Effector memory CD4-positive, alpha-beta T cell (primary cell): ENCODE data around the gene RCBTB1.
"Not testable (repeated sequence)": the region's sequence is repeated elsewhere in the genome, so short reads cannot be mapped to it uniquely, and the experiment has no call there.

Source experiments
- DNase-seq, 3 donors: peaks; one replicate each; pipeline ENCODE4 v3.0.0-alpha.2; 2020
- H3K27ac ChIP-seq: 2 replicates; pipeline ENCODE4 v1.7.0; 2013; ENCODE audit warnings: mild to moderate bottlenecking, low read length, moderate library complexity; ENCODE audit not compliant: insufficient read depth, poor library complexity, severe bottlenecking
- H3K27me3 ChIP-seq: replicated peaks from 2 replicates; pipeline ENCODE4 v1.7.0; 2013; ENCODE audit warnings: mild to moderate bottlenecking, low read length; ENCODE audit not compliant: insufficient read depth, control insufficient read depth, poor library complexity, severe bottlenecking
- H3K36me3 ChIP-seq: 2 replicates; pipeline ENCODE4 v1.7.0; 2013; ENCODE audit warnings: mild to moderate bottlenecking, low read length, moderate library complexity; ENCODE audit not compliant: control insufficient read depth, insufficient read depth
- H3K4me1 ChIP-seq: 2 replicates; pipeline ENCODE4 v1.7.0; 2013; ENCODE audit warnings: low read length, mild to moderate bottlenecking; ENCODE audit not compliant: control insufficient read depth, insufficient read depth, poor library complexity, severe bottlenecking
- H3K4me3 ChIP-seq: 2 replicates; pipeline ENCODE4 v1.7.0; 2013; ENCODE audit warnings: low read length, low read depth, mild to moderate bottlenecking; ENCODE audit not compliant: insufficient read depth, poor library complexity, severe bottlenecking
- H3K9me3 ChIP-seq: 2 replicates; pipeline ENCODE4 v1.7.0; 2013; ENCODE audit warnings: mild to moderate bottlenecking, low read length, moderate library complexity; ENCODE audit not compliant: control insufficient read depth

Gene RCBTB1

GRCh38 chr13:49497272-49497671 is 88.1 kb downstream of the RCBTB1 start:
- DNase-seq, result no peak
- Histone ChIP-seq H3K9me3 (no peaks in the 10 kb centered on the region), H3K36me3 (peaks cover 6% of the 10 kb centered on the region), H3K4me3 (no peak overlapping the region), H3K27me3 (no peaks in the 10 kb centered on the region), H3K27ac (peak overlapping the region; percentile 92), H3K4me1 (peaks cover 36% of the 10 kb centered on the region)

DNA sequence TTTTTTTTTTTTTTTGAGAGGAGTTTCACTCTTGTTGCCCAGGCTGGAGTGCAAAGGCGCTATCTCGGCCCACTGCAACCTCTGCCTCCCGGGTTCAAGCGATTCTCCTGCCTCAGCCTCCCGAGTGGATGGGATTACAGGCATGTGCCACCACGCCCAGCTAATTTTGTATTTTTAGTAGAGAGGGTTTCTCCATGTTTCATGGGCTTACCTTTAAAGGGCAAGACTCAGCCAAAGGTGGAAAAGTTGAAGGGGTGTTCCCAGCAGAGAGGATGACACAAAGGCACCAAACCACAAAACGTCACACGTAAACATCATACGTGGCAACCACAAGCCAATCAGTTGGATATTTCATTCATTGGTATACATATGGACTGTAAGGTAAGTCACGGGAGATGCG is 88.5 kb downstream of the RCBTB1 start:
- Histone ChIP-seq H3K27ac (peak overlapping the region; percentile 92), H3K4me1 (peaks cover 36% of the 10 kb centered on the region), H3K4me3 (peak overlapping the region; percentile 72)
- not testable (repeated sequence) for H3K36me3 ChIP-seq, H3K27me3 ChIP-seq, H3K9me3 ChIP-seq
- peak; percentile 43 to 48 (median 44) for DNase-seq

GRCh38 chr13:49495783-49496762 is 89.3 kb downstream of the RCBTB1 start, which contains the start of gene PHF11:
TSS of gene PHF11 (plus strand) at chr13:49495953. CDS start at chr13:49496002, 49 bp downstream.
- Histone ChIP-seq H3K4me1 (peaks cover 36% of the 10 kb centered on the region), H3K36me3 (peaks cover 5% of the 10 kb centered on the region), H3K4me3 (peak within 1 kb of the TSS; percentile 72), H3K27ac (peak within 1 kb of the TSS; percentile 92), H3K9me3 (no peaks in the 10 kb centered on the region), H3K27me3 (no peaks in the 10 kb centered on the region)
- peak; percentile 79 to 81 (median 80) for DNase-seq

GRCh38 chr13:49494645-49495044 is 90.7 kb downstream of the RCBTB1 start:
- Histone ChIP-seq H3K9me3 (no peaks in the 10 kb centered on the region), H3K27me3 (no peaks in the 10 kb centered on the region), H3K4me1 (peaks cover 29% of the 10 kb centered on the region), H3K36me3 (peaks cover 5% of the 10 kb centered on the region), H3K4me3 (peak overlapping the region; percentile 63), H3K27ac (peak overlapping the region; percentile 92)
- no peak for DNase-seq

DNA sequence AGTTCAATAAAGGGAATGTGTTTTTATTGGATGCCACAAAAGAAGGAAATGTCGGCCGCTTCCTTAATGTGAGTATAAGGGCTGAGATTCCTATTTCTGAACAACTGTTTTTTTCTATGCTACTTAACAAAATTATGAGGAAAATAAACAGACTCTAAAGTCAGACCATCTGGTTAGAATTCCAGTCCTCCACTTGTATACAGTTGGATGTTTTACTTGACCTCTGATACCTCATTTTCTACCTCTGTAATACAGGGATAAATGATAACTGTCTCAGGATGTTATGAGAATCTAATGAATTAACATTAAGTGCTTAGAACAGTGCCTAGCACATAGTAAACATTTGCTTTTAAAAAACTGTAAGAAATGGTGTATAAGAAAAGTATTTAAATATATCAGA is 96.8 kb downstream of the RCBTB1 start:
- H3K27ac ChIP-seq, result no peak overlapping the region
- peaks cover 32% of the 10 kb centered on the region for H3K36me3 ChIP-seq

More for the DNA sequence above, 96.8 kb downstream of the RCBTB1 start:
- Histone ChIP-seq H3K9me3 (no peaks in the 10 kb centered on the region), H3K27me3 (no peaks in the 10 kb centered on the region), H3K4me1 (no peaks in the 10 kb centered on the region), H3K4me3 (no peak overlapping the region)
- DNase-seq, result no peak
